ENCODE results near the gene NAIF1. TPM values are rescaled to one million over a fixed set of nuclear protein-coding genes. Genes with fewer than 3 reads are reported as not detected.

The NAIF1 gene
- total and polyA plus RNA-seq, 2 donors (not counting 3 experiments of a cell fraction or from before 2014, with no cell fraction given) = 8.2 to 10.1 TPM

- Histone ChIP-seq H3K79me2 (ENCODE audit: control insufficient read depth, insufficient read depth, low read length) (peaks cover 43% of the 10 kb centered on the region), H4K20me1 (replicated peaks; ENCODE audit: control insufficient read depth, extremely low read depth, insufficient read depth, low read length) (no peaks in the 10 kb centered on the region), H2AFZ (ENCODE audit: low read depth, low read length) (no peak overlapping the region), H3K4me2 (ENCODE audit: insufficient read depth, low read length) (peak overlapping the region; percentile 32), H3K9ac (replicated peaks; ENCODE audit: extremely low read depth, insufficient read depth, low read length) (peak overlapping the region; percentile 30), H3K4me3 (replicated peaks in 1 of 3; ENCODE audit: insufficient read depth in 1 of 3, low read depth in 1 of 3, low read length in 3 of 3) (no peak overlapping the region), H3K4me1 (ENCODE audit: control insufficient read depth, extremely low read depth, insufficient read depth, low read length) (peaks cover 40% of the 10 kb centered on the region), H3K27ac (ENCODE audit: insufficient read depth, low read depth, low read length) (peak overlapping the region; percentile 93), H3K9me1 (replicated peaks; ENCODE audit: control insufficient read depth, extremely low read depth, insufficient read depth, low read length) (no peaks in the 10 kb centered on the region), H3K9me3 (replicated peaks; ENCODE audit: control insufficient read depth, insufficient read depth, low read length) (no peaks in the 10 kb centered on the region), H3K36me3 (ENCODE audit: control insufficient read depth in 2 of 2, extremely low read depth in 1 of 2, insufficient read depth in 2 of 2, low read length in 2 of 2) (no peaks in the 10 kb centered on the region), H3K27me3 (ENCODE audit: control insufficient read depth in 2 of 2, insufficient read depth in 2 of 2, low read length in 2 of 2) (no peaks in the 10 kb centered on the region)
- BruUV-seq (replicated peaks) = no TSS peak
- TF ChIP-seq MYC (IDR thresholded peaks at IDR 0.05; ENCODE audit: low read depth, low read length) (no peak), JUN (IDR thresholded peaks at IDR 0.05; ENCODE audit: borderline replicate concordance, insufficient read depth, insufficient read length, low read depth) (no peak), GATA2 (IDR thresholded peaks at IDR 0.05; ENCODE audit: insufficient read depth, insufficient read length, low read depth, low read length) (no peak), POLR2AphosphoS5 (IDR thresholded peaks at IDR 0.05; ENCODE audit: insufficient read depth, low read depth, low read length) (no peak), POLR2A (IDR thresholded peaks at IDR 0.05; ENCODE audit: low read depth, low read length) (no peak), MAX (IDR thresholded peaks at IDR 0.05; ENCODE audit: insufficient read depth, insufficient read length) (no peak), EZH2 (IDR thresholded peaks at IDR 0.05; ENCODE audit: borderline replicate concordance, low read depth, low read length, severe bottlenecking) (no peak), FOS (IDR thresholded peaks at IDR 0.05; ENCODE audit: borderline replicate concordance, insufficient read depth, low read length) (no peak), CTCF (IDR thresholded peaks at IDR 0.05; ENCODE audit: extremely low read depth in 1 of 2, insufficient read depth in 1 of 2, low read depth in 1 of 2, low read length in 2 of 2) (no peak)
- POLR2A ChIA-PET = no interaction called here
- DNase-seq (ENCODE audit: low read depth, low spot score) (no peak), FAIRE-seq (no peak)
- intact Hi-C loops (cut with micrococcal nuclease) = loop anchor here (1.0 kb wide), 1 partner anchor 27 kb away; the partner anchor contains the start of gene SLC25A25
- CTCF ChIA-PET = interaction anchor here (0.6 to 4.9 kb wide), 6 partner anchors 9 to 151 kb away, joined by 3 to 55 read pairs (median 5); no protein-coding TSS in a partner anchor
- dilution Hi-C loops (cut with MboI; ENCODE audit: extremely low pct_ligation_motif_present, low sequenced_read_pairs) = no loop called here
Measured at GRCh38 chr9:128094950-128095544, 27.9 kb upstream of the NAIF1 start.

Measured in endothelial cell of umbilical vein (primary cell).